Mammary epithelial cell (primary cell): Measurements from ENCODE around the gene TMCC2.

Experiments used
- CTCF ChIP-seq, 2 donors: IDR thresholded peaks in 1 of 2; conservative IDR thresholded peaks in 1 of 2; 2 replicates each; pipeline ENCODE4 v1.5.1; 2011 to 2012; ENCODE audit warnings: inconsistent platforms in 2 of 2, low read length in 2 of 2, mild to moderate bottlenecking in 2 of 2, control low read depth in 1 of 2, low read depth in 1 of 2; ENCODE audit not compliant: insufficient read depth in 1 of 2; ENCODE audit errors: extremely low read depth in 1 of 2
- EZH2 ChIP-seq: IDR thresholded peaks from 2 replicates; pipeline ENCODE4 v1.6.1; 2012; ENCODE audit warnings: low read length, inconsistent platforms, borderline replicate concordance

GRCh38 chr1:205236951-205237475, 9.3 kb downstream of the TMCC2 start:
- TF ChIP-seq CTCF (conservative IDR thresholded peaks at IDR 0.05 in 1 of 2, IDR thresholded peaks at IDR 0.05 in 1 of 2; ENCODE audit: extremely low read depth in 1 of 2, insufficient read depth in 1 of 2, low read depth in 1 of 2, low read length in 2 of 2) (no peak), EZH2 (no peak)
